ENCODE measurements around the gene BIN1. TPM values are rescaled to one million over a fixed set of nuclear protein-coding genes. Genes with fewer than 3 reads are reported as not detected.

Gene BIN1
- polyA plus RNA-seq, 2 donors: 4.6 to 7.9 TPM

GRCh38 chr2:127022817-127023216 is 84.1 kb downstream of the BIN1 start:
- Histone ChIP-seq H3K4me3 (ENCODE audit: low read depth in 1 of 2, low read length in 2 of 2) (no peak overlapping the region), H3K27me3 (ENCODE audit: control insufficient read depth in 1 of 2, insufficient read depth in 2 of 2, low read length in 2 of 2) (peaks cover 0 to 6% of the 10 kb centered on the region in 2 donors), H3K9me3 (ENCODE audit: control insufficient read depth in 2 of 2, insufficient read depth in 1 of 2, low read depth in 1 of 2, low read length in 1 of 2) (peaks cover 0 to 3% of the 10 kb centered on the region in 2 donors), H3K36me3 (ENCODE audit: control insufficient read depth in 2 of 2, insufficient read depth in 2 of 2, low read length in 1 of 2) (no peaks in the 10 kb centered on the region), H3K4me1 (ENCODE audit: control insufficient read depth in 2 of 2, insufficient read depth in 2 of 2, low read length in 1 of 2) (peaks cover 0 to 3% of the 10 kb centered on the region in 2 donors), H3K27ac (ENCODE audit: low read depth in 2 of 2, low read length in 1 of 2) (no peak overlapping the region)
- 93 to 96% methylated on average over 10 of the region's 10 CpGs for WGBS, 2 donors

DNA sequence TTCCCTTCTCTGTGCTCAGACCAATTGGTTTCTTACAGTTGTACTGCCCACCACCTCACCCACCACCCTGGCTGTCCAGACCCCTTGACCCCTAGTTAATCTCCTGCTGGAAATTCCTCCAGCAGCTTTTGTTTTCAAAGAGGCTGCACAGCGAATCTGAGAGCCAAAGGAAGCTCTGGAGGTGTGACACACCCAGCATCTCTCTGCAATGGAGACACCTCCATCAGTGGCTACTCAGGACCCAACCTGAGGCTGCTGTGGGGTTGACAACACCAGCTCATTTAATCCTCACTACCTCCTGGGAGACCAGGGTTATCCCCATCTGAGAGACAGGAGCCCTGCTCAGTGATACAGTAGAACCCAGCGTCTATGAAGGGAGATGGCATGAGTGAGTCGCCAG is 86.4 kb downstream of the BIN1 start:
- Histone ChIP-seq H3K36me3 (ENCODE audit: control insufficient read depth in 2 of 2, insufficient read depth in 2 of 2, low read length in 1 of 2) (no peaks in the 10 kb centered on the region), H3K4me3 (ENCODE audit: low read depth in 1 of 2, low read length in 2 of 2) (no peak overlapping the region), H3K9me3 (ENCODE audit: control insufficient read depth in 2 of 2, insufficient read depth in 1 of 2, low read depth in 1 of 2, low read length in 1 of 2) (peaks cover 0 to 3% of the 10 kb centered on the region in 2 donors), H3K4me1 (ENCODE audit: control insufficient read depth in 2 of 2, insufficient read depth in 2 of 2, low read length in 1 of 2) (peaks cover 0 to 2% of the 10 kb centered on the region in 2 donors), H3K27me3 (ENCODE audit: control insufficient read depth in 1 of 2, insufficient read depth in 2 of 2, low read length in 2 of 2) (peaks cover 0 to 6% of the 10 kb centered on the region in 2 donors), H3K27ac (ENCODE audit: low read depth in 2 of 2, low read length in 1 of 2) (no peak overlapping the region)
- WGBS, 2 donors: 63 to 69% methylated on average over 3 of the region's 3 CpGs

- Histone ChIP-seq H3K27ac (ENCODE audit: low read depth in 2 of 2, low read length in 1 of 2) (no peak overlapping the region), H3K36me3 (ENCODE audit: control insufficient read depth in 2 of 2, insufficient read depth in 2 of 2, low read length in 1 of 2) (no peaks in the 10 kb centered on the region), H3K4me3 (ENCODE audit: low read depth in 1 of 2, low read length in 2 of 2) (no peak overlapping the region), H3K4me1 (ENCODE audit: control insufficient read depth in 2 of 2, insufficient read depth in 2 of 2, low read length in 1 of 2) (peaks cover 0 to 2% of the 10 kb centered on the region in 2 donors), H3K27me3 (ENCODE audit: control insufficient read depth in 1 of 2, insufficient read depth in 2 of 2, low read length in 2 of 2) (peaks cover 0 to 6% of the 10 kb centered on the region in 2 donors), H3K9me3 (ENCODE audit: control insufficient read depth in 2 of 2, insufficient read depth in 1 of 2, low read depth in 1 of 2, low read length in 1 of 2) (no peaks in the 10 kb centered on the region)
- WGBS, 2 donors: 91 to 92% methylated on average over 5 of the region's 5 CpGs
Observed at GRCh38 chr2:127017548-127017947, 89.4 kb downstream of the BIN1 start.

DNA sequence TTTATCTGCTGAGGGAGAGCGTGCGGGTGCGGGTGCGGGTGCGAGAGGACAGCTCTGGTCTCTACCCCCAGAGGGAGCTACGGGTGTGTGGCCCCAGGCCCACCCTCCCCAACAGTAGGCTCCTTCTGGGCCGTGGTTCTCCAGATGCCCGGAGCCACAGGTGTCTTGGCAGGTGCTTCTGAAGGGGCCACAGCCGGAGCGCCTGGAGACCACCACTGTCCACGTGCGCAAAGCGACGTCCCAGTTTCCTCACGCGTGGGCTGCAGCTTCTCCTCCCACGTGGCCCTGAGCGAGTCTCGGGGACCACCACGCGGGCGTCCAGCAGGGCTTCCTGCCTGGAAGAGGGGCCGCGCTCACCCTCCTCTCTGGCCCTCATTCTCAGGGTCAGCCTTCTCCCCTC is 90.6 kb downstream of the BIN1 start:
- Histone ChIP-seq H3K4me3 (ENCODE audit: low read depth in 1 of 2, low read length in 2 of 2) (no peak overlapping the region), H3K36me3 (ENCODE audit: control insufficient read depth in 2 of 2, insufficient read depth in 2 of 2, low read length in 1 of 2) (no peaks in the 10 kb centered on the region), H3K9me3 (ENCODE audit: control insufficient read depth in 2 of 2, insufficient read depth in 1 of 2, low read depth in 1 of 2, low read length in 1 of 2) (no peaks in the 10 kb centered on the region), H3K27ac (ENCODE audit: low read depth in 2 of 2, low read length in 1 of 2) (no peak overlapping the region), H3K27me3 (ENCODE audit: control insufficient read depth in 1 of 2, insufficient read depth in 2 of 2, low read length in 2 of 2) (peaks cover 3 to 6% of the 10 kb centered on the region in 2 donors), H3K4me1 (ENCODE audit: control insufficient read depth in 2 of 2, insufficient read depth in 2 of 2, low read length in 1 of 2) (peaks cover 0 to 2% of the 10 kb centered on the region in 2 donors)
- 94% methylated on average over 20 to 24 of the region's 24 CpGs for WGBS, 2 donors

DNA sequence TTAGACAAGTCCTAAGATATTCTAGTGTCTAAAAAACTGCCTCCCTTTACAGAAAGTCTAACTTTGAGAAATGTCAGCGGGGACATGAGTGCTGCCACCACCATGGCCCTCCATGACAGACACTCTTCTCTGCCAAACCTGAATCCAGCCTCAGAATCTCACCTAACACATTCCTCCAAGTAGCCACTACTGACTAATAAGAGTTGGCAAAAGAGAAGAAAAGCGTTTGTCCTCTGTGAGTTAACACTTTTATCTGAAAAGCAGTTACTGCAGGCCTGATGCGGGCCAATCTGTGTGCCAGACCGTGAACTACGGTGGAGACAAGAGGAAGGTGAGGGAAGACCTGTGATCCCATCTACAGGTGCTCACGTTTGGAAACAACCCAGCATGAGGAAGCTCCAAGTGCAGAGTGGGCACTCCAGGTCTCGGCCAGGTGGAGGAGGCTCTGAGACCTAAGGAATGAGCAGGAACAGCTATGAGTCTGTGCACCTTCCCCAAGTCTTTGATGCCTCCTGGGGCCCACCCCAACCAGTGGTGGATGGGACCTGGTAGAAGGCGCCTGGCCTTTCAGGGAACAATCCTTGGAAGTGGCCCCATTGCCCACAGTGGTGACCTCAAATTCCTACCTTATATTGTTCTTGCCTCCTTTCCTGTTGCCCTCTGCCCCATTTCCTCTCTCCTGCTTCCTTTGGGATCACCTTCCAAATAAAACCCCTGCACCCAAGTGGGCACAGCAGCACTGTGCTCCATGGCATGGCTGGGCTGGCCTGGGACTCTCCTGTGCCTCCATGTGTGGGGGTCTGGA is 91.6 kb downstream of the BIN1 start:
- Histone ChIP-seq H3K27ac (ENCODE audit: low read depth in 2 of 2, low read length in 1 of 2) (no peak overlapping the region), H3K27me3 (ENCODE audit: control insufficient read depth in 1 of 2, insufficient read depth in 2 of 2, low read length in 2 of 2) (peaks cover 3 to 6% of the 10 kb centered on the region in 2 donors), H3K4me1 (ENCODE audit: control insufficient read depth in 2 of 2, insufficient read depth in 2 of 2, low read length in 1 of 2) (peaks cover 0 to 2% of the 10 kb centered on the region in 2 donors), H3K9me3 (ENCODE audit: control insufficient read depth in 2 of 2, insufficient read depth in 1 of 2, low read depth in 1 of 2, low read length in 1 of 2) (no peaks in the 10 kb centered on the region), H3K4me3 (ENCODE audit: low read depth in 1 of 2, low read length in 2 of 2) (no peak overlapping the region), H3K36me3 (ENCODE audit: control insufficient read depth in 2 of 2, insufficient read depth in 2 of 2, low read length in 1 of 2) (no peaks in the 10 kb centered on the region)
- 85 to 87% methylated on average over 8 of the region's 8 CpGs for WGBS, 2 donors

- Histone ChIP-seq H3K4me3 (ENCODE audit: low read depth in 1 of 2, low read length in 2 of 2) (no peak overlapping the region), H3K4me1 (ENCODE audit: control insufficient read depth in 2 of 2, insufficient read depth in 2 of 2, low read length in 1 of 2) (peaks cover 0 to 2% of the 10 kb centered on the region in 2 donors), H3K27me3 (ENCODE audit: control insufficient read depth in 1 of 2, insufficient read depth in 2 of 2, low read length in 2 of 2) (peaks cover 3 to 6% of the 10 kb centered on the region in 2 donors), H3K9me3 (ENCODE audit: control insufficient read depth in 2 of 2, insufficient read depth in 1 of 2, low read depth in 1 of 2, low read length in 1 of 2) (no peaks in the 10 kb centered on the region), H3K27ac (ENCODE audit: low read depth in 2 of 2, low read length in 1 of 2) (no peak overlapping the region), H3K36me3 (ENCODE audit: control insufficient read depth in 2 of 2, insufficient read depth in 2 of 2, low read length in 1 of 2) (no peaks in the 10 kb centered on the region)
- WGBS, 2 donors: 36 to 55% methylated on average over 4 of the region's 4 CpGs
Observed at GRCh38 chr2:127014630-127015029, 92.3 kb downstream of the BIN1 start.

DNA sequence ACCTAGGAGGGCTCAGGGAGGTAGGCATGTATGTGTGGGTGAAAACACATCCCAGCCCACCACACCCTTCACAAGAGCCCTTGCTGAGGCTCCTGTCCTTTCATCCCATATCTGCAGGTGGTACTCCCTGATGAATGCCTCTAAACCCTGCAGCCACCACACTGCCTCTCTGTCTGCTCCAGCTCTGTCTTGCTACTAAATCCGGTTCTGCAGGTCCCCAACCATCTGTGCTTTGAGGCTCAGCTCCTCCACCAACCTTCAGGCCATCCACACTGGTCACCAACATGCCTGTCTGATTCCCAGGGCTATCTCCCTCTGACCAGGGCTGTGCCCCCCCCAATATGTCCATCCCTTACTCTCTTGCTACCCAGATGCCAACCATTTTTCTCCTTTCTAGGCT is 92.7 kb downstream of the BIN1 start:
- Histone ChIP-seq H3K27me3 (ENCODE audit: control insufficient read depth in 1 of 2, insufficient read depth in 2 of 2, low read length in 2 of 2) (peaks cover 3 to 6% of the 10 kb centered on the region in 2 donors), H3K36me3 (ENCODE audit: control insufficient read depth in 2 of 2, insufficient read depth in 2 of 2, low read length in 1 of 2) (no peaks in the 10 kb centered on the region), H3K27ac (ENCODE audit: low read depth in 2 of 2, low read length in 1 of 2) (no peak overlapping the region), H3K4me3 (ENCODE audit: low read depth in 1 of 2, low read length in 2 of 2) (no peak overlapping the region), H3K9me3 (ENCODE audit: control insufficient read depth in 2 of 2, insufficient read depth in 1 of 2, low read depth in 1 of 2, low read length in 1 of 2) (no peaks in the 10 kb centered on the region), H3K4me1 (ENCODE audit: control insufficient read depth in 2 of 2, insufficient read depth in 2 of 2, low read length in 1 of 2) (peaks cover 0 to 2% of the 10 kb centered on the region in 2 donors)
- 44 to 51% methylated on average over 1 of the region's 1 CpG for WGBS, 2 donors

- 50% methylated on average over 7 of the region's 7 CpGs for WGBS, 2 donors
- no peaks in the 10 kb centered on the region for H3K36me3 ChIP-seq (ENCODE audit: control insufficient read depth in 2 of 2, insufficient read depth in 2 of 2, low read length in 1 of 2)
- no peak overlapping the region for H3K4me3 ChIP-seq (ENCODE audit: low read depth in 1 of 2, low read length in 2 of 2)
- H3K27ac ChIP-seq (ENCODE audit: low read depth in 2 of 2, low read length in 1 of 2): no peak overlapping the region
- no peaks in the 10 kb centered on the region for H3K9me3 ChIP-seq (ENCODE audit: control insufficient read depth in 2 of 2, insufficient read depth in 1 of 2, low read depth in 1 of 2, low read length in 1 of 2)
- H3K27me3 ChIP-seq (ENCODE audit: control insufficient read depth in 1 of 2, insufficient read depth in 2 of 2, low read length in 2 of 2): peaks cover 3 to 6% of the 10 kb centered on the region in 2 donors
- peaks cover 0 to 2% of the 10 kb centered on the region in 2 donors for H3K4me1 ChIP-seq (ENCODE audit: control insufficient read depth in 2 of 2, insufficient read depth in 2 of 2, low read length in 1 of 2)
Observed at GRCh38 chr2:127012868-127013267, 94.1 kb downstream of the BIN1 start.

DNA sequence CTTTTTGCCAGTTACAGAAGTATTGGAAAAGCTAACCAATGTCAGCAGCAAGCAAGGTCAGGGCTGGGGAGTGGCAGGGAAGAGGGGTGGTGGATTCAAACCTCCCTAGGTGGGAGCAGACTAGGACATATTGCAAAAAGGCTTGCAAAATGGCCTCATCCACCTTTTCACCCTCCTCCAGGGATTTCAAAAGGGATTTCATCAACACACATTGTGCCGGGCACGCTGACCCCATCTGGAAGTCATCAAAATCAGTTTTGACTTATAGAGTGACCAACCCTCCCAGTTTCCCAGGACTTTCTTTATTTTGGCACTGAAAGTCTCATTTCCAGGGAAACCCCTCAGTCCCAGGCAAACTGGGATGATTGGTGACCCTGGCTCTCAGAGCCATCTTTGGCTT is 94.7 kb downstream of the BIN1 start:
- Histone ChIP-seq H3K36me3 (ENCODE audit: control insufficient read depth in 2 of 2, insufficient read depth in 2 of 2, low read length in 1 of 2) (no peaks in the 10 kb centered on the region), H3K4me1 (ENCODE audit: control insufficient read depth in 2 of 2, insufficient read depth in 2 of 2, low read length in 1 of 2) (peaks cover 0 to 2% of the 10 kb centered on the region in 2 donors), H3K27ac (ENCODE audit: low read depth in 2 of 2, low read length in 1 of 2) (no peak overlapping the region), H3K9me3 (ENCODE audit: control insufficient read depth in 2 of 2, insufficient read depth in 1 of 2, low read depth in 1 of 2, low read length in 1 of 2) (no peaks in the 10 kb centered on the region), H3K27me3 (ENCODE audit: control insufficient read depth in 1 of 2, insufficient read depth in 2 of 2, low read length in 2 of 2) (peaks cover 3 to 6% of the 10 kb centered on the region in 2 donors), H3K4me3 (ENCODE audit: low read depth in 1 of 2, low read length in 2 of 2) (no peak overlapping the region)
- 56 to 86% methylated on average over 2 of the region's 2 CpGs for WGBS, 2 donors

GRCh38 chr2:127011796-127012195 is 95.2 kb downstream of the BIN1 start:
- Histone ChIP-seq H3K4me3 (ENCODE audit: low read depth in 1 of 2, low read length in 2 of 2) (no peak overlapping the region), H3K36me3 (ENCODE audit: control insufficient read depth in 2 of 2, insufficient read depth in 2 of 2, low read length in 1 of 2) (no peaks in the 10 kb centered on the region), H3K27me3 (ENCODE audit: control insufficient read depth in 1 of 2, insufficient read depth in 2 of 2, low read length in 2 of 2) (peaks cover 3 to 6% of the 10 kb centered on the region in 2 donors), H3K9me3 (ENCODE audit: control insufficient read depth in 2 of 2, insufficient read depth in 1 of 2, low read depth in 1 of 2, low read length in 1 of 2) (no peaks in the 10 kb centered on the region), H3K4me1 (ENCODE audit: control insufficient read depth in 2 of 2, insufficient read depth in 2 of 2, low read length in 1 of 2) (peaks cover 0 to 2% of the 10 kb centered on the region in 2 donors), H3K27ac (ENCODE audit: low read depth in 2 of 2, low read length in 1 of 2) (no peak overlapping the region)
- WGBS, 2 donors: 76 to 82% methylated on average over 8 of the region's 8 CpGs
